GM21390 (cell line): Measurements from ENCODE around the gene NT5DC1.
"Not testable (repeated sequence)": the region's sequence is repeated elsewhere in the genome, so short reads cannot be mapped to it uniquely, and the experiment has no call there.

Experiments
- ATAC-seq: cut with Tn5 transposase; IDR thresholded peaks from one replicate; pipeline ENCODE4 v1.9.1; 2021; ENCODE audit not compliant: unreplicated experiment

NT5DC1 gene

DNA sequence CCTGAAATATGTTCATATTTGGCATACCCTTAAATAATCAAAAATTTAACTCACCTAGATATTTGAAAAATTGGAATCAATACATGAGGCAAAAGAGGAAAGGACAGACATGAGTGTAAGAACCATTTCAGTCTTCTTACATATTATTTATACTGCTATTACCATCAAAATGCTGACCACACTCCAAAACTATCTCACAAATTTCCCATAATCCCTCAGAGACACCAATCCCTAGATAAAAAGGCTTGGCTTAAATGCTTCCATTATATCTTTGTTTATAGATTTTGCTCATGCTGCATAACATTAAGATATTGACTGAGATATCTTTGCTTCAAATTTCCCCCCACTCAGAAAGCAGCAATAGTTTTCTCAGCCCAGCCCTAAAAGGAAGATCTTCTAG, 11.7 kb upstream of the NT5DC1 start:
- ATAC-seq = no peak

DNA sequence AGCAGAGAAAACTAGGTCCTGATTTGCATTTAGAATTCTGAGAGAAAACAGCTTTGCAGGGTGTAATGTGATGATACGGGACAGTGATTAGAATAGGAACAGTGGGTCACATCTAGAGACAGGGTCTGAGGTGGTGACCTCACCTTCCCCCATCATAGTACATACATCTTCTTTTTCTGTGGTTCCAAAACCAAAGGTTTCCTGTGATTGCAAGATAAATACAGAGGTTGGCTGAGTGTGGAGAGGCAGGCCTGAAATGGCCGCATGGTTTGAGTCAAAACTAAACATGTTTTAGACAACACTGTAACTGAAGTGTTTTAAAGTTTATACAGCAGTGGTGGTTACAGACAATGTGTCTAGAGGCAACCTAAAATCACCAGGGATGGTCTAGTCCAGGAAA, 10.4 kb upstream of the NT5DC1 start:
- ATAC-seq = peak; percentile 56

DNA sequence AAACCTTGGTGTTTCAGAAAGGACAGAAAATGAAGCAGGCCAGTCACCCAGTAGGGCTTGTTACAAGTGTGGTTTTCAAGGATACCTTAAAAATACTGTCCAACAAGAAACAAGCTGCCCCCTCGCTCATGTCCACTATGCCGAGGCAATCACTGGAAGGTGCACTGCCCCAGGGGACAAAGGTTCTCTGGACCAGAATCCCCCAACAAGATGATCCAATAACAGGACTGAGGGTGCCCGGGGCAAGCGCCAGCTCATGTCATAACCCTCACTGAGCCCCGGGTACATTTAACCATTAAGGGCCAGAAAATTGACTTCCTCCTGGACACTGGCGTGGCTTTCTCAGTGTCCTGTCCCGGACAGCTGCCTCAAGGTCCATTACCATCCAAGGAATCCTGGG, 6.6 kb upstream of the NT5DC1 start:
- ATAC-seq = no peak

DNA sequence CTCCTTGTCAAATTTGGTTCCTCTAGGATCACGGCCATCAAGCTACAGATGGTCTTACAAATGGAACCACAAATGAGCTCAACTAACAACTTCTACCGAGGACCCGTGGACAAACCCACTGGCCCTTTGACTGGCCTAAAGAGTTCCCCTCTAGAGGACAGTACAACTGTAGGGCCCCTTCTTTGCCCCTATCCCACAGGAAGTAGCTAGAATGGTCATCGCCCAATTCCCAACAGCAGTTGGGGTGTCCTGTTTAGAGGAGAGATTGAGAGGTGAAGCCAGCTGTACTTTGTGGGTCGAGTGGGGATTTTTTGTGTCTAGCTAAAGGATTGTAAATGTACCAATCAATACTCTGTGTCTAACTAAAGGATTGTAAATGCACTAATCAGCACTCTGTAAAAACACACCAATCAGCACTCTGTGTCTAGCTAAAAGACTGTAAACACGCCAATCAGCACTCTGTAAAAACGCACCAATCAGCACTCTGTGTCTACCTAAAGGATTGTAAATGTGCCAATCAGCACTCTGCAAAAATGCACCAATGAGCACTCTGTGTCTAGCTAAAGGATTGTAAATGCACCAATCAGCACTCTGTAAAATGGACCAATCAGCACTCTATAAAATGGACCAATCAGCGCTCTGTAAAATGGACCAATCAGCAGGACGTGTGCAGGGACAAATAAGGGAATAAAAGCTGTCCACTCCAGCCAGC, 4.4 kb upstream of the NT5DC1 start:
- not testable (repeated sequence) for ATAC-seq

DNA sequence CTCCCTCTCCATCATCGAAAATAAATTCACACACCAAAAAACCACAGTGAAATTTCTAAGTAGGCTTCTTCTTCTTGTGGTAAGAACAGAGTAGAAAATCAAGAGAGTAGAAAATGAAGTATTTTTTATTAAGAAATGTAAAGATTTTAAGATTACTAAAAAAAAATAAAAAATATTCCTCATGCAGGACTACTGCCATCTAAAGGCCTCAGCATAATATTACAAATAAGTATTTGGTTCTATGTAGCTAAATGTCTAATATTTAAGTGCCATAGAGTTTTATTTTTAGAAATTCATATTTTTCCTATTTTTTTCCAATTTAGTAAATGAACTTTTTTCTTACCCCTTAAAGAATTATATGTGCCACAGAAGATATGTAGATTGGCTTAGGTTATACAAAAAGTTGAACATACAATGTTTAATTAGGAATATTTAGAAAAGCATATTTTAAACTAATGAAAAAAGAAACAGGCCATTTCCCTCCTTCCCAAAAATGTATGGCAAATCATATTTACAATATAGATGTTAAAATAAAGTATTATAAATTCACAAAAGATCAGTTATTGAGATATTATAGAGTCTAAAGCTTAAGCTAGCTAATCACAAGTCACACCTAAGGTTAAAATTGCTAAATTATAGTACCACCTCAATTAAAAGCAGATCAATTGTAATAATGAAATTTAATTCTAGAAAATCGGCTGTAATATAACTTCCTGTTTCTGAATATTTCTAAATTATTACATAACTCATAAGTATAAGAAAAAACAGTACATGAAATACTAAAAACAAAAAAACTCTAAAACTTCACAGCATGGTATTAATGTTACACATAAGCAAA, 3.5 kb upstream of the NT5DC1 start:
- ATAC-seq = no peak

DNA sequence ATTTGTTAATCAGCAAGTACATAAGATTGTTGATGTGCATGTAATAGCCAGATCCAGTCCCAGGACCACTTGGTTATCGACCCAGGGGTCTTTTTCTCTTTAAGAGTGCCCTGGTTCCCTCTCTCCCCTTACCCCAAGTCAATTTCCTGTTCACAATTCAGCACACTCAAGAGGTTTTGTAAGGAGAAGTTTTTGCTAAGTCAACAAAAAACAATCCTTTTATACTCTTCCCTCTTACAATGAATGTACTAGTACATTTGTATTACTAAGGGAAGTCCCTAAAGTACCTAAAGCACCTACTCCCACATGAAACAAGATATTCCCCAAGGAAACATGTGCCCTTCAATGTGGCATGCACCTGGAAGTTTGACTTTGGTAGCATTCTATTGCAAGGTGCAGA, 1.6 kb upstream of the NT5DC1 start:
- ATAC-seq = no peak

DNA sequence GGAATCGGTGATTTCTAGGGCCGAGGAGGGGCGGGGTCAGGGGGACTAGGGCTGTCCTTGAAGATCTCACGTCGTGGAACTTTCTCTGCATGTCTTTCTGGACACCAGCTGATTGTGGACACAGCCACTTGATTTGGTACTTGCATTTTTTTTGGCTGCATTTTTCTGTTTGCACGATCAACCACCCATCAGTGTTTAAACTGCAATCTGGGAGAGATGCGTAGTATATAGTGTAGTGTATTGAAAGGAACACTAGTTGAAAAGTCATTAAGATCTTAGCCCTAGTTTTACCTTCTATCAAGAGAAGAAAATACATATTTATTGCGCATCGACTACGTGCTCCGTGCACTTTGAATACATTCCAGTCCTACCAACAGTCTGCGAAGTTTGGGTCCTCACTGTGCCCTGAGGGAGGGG, 657 bp downstream of the NT5DC1 start:
- ATAC-seq = no peak

DNA sequence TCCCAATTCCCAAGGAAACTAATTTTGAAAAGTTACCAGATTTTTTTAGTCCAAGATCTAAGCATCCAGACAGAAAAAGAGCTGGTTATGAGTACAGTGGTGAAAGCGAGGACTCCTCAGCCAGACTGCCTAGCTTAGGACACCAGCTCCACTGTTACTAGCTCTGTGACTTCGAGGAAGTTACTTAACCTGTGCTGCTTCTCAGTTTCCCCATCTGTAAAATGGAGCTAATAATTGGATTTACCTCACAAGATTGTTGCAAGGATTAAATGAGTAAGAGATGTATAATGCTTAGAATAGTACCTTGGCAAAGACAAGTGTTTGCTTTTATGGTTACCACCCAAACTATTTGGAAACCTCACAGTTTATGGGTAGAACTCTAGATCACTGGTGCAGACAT, 1.1 kb downstream of the NT5DC1 start:
- no peak for ATAC-seq

DNA sequence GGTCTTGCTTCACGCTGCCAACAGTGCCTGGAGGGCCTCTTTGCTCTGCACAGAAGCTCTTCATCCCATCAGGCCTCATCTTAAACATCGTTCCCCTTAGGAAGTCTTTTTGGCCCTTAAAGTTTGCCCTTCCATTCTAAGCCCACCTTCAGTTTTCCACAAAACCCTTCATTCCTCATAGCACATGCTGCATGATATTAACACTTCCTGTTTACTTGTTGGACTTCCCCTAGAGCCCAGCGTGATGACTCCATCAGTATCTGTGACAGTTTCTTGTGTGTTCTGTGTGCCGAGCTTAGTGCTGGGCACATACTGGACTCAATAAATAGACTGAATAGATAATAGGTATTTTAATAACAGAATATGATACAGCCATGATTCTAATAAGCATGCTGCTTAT, 2.2 kb downstream of the NT5DC1 start:
- no peak for ATAC-seq

DNA sequence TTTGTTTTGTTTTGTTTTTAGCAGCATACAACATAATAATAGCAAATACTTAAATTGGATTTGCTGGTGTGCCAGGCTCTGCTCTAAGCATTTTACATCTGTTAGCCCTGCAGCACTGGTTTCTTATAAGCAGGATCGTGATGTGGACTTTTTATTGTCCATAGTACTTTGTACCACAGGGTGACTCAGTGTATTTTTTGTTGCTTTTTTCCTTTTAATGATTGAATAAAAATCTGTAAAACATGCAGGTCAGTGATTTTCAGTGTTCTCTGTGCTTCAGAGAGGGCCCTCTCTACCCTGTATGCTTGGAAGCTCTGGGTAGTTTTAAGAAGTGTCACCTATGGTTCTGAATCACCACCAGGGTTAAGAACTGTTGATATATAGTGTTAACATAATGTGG, 4.0 kb downstream of the NT5DC1 start:
- ATAC-seq = no peak

DNA sequence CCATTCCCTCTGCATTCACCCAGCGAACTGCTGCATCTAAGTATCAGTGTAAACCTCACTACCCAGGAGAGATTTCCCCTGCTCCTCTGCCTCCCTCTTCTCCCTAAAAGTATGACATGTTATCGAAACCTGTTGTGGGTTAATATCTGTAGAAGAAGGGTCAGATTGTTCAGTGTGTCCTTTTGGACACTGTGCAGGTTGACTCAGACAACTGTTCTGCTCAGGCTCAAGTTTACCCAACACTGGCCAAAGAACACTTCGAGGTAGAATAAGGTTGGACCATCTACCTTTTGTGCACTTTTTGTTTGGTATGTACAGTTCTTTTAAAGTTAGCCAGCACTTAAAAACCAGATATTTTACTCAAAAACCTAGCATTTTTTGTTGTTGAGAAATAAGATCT, 4.6 kb downstream of the NT5DC1 start:
- no peak for ATAC-seq

DNA sequence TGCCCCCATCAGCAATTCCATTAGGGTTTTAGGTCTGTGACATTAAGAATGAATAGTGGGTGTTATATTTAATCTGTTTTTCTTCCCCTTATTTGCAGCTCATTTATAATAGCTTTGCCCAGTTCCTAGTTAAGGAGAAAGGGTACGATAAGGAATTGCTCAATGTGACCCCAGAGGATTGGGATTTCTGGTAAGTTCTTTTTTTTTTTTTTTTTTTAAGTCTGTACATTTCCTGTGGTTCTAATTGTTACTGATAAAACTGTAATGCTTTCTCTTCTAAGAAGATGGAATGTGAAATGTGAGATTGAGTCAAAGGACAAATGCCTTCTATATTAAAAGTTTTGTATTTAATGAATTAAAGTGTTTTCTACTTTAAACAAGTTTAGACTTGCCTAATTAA, 5.5 kb downstream of the NT5DC1 start:
- no peak for ATAC-seq

DNA sequence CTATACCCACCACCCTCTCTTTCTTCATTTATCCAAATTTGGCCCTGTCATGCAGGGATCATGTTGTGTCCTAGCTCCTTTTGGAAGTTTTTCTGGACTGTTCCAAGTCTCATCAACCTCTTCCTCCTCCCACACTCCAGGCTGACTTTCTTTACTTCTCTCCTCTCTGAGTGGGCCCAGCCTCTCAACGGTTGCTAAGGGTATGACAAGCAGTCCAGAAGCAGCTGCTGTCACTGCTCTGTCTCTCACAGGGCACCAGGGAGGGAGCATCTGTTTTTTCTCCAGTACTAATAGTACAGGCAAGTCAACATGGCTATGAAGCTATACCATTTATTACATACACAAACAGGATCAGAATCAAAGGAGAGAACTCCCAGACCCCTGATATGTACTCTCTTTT, 8.2 kb downstream of the NT5DC1 start:
- ATAC-seq = no peak

DNA sequence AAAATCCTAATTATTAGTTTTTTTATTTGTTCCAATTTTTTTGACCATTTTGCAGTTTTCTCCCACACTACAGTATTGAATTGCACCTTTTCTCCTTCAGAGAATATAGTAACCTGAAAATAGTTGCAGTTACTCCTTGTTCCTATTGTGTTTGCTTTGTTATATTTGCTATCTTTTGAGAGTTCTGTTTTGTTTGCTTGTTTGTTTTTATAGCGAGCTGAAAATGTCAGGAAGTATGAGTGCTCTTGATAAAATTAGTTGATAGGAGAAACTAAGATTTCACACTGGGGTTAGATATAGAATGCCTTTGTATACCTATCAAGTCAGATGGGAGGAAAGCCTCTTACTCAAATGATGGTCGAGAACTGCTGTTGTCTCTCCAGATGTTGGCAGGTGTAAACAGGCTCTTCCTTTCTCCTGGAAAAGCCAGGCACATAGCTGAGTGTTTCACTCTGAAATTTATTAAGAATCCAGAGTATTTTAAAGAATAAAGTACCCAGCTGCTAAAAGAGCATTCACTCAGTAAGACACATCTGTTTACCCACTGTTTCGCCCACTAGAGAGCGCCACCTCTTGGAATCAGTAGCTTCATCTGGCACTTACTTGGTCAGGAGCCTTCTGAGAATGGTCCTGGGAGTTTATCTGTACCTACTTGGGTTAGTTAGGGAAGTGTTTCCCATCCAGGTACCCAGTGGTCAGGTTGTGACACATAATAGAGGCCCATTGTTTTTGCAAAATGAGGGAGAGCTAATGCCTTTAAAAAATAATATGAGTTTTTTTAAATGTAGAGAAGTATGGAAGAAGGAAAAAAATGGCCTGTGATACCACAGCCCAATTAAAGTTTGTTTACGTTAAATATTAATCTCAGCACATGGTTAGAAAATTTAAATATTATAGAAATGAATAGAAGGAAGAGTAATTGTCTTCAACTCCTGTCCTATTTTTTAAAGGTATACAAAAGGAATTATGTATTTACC, 11.2 kb downstream of the NT5DC1 start:
- peak; percentile 83 for ATAC-seq

DNA sequence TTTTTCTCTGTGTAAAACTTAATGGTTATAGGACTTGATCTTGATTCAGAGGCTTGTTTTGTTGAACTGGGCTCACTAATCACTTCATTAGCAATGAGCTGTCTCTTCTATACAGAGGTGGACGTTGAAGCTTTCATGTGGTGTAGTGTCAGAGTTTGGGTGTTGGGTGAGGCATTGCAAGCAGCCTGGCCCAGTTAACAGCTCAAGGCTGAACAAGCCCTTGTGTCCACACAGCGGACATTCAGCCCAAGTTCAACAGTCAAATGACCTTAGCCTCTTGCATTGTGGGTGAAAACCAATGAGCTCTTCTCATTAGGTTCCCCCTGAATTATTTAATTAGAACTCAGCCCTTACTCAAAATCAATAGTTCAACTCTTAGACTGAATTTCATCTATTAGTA, 12.7 kb downstream of the NT5DC1 start:
- ATAC-seq = no peak

DNA sequence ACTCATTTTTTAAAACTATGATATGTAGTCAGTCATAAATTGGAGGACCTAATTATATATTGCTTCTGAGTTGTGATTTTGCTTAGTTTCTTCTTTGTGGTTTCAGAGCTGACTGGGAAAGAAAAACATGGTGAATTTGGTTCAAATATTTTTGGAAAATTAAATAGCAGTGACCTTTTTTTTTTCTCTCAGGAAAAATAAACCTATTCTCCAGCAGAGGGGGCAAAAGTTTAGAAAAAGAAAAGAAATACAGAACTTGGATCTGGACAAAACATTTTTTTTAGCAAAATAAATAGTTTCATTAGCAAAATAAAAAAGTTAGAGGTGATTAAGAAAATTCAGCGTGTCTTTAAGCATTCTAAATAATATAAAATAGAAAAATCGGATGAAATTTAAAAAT, 15.1 kb downstream of the NT5DC1 start:
- no peak for ATAC-seq

DNA sequence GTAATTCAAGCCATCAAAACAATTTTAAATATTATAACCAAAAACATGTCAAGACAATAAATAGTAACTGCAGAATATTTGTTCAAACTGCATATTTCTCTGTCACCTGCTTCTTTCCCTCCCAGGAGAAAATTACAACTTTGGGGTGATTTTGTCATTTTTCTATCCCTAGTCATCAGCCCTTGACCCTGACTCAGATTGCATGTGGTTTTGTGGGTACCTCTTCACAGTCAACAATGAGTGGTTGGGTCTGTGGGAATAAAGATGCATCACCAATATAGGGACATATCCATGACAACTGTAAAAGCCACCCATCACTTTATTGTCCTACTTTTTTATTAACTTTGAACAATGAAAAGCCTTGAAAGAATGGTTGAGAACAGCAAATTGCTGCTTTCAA, 18.0 kb downstream of the NT5DC1 start:
- no peak for ATAC-seq

DNA sequence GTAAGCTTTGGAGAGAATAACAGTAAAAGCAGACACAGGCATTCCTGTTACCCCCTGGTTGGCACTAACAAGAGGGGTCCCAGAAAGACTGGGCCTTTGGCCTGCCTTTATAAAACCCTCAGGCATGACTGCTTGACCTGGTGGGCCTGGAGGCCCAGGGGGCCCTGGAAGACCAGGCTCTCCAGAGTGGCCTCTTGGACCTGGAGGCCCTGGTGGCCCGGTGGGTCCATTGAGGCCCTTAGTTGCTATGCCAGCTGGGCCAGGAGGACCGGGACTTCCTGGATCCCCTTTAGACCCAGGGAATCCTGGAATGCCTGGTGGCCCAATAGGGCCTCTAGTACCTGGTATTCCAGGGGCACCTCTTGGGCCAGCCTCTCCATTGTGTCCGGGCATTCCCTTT, 19.8 kb downstream of the NT5DC1 start:
- ATAC-seq = no peak

DNA sequence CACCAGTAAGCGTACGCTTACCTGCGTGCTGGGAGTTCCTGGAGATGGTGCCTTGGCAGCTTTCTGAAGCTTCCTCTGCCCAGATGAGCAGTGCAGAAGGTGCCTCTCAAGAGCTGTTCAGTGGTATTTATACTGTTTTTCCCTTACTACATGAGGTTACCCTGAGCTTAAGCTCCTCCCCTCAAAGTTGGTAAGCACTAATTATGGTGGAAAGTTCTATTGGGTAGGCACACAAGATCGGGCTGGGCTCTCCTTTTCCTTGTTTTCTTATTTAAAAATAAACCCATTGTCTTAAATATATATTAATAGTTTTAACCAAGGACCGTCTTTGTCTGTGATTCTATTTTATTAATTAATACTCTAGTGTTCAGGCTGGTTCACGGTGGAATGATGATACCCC, 25.4 kb downstream of the NT5DC1 start, which contains the start of gene COL10A1:
Gene COL10A1, minus strand, starts transcription at position 101 of the 400 bp plus-strand sequence. CDS start 640 bp downstream, outside the sequence.
- ATAC-seq = no peak

DNA sequence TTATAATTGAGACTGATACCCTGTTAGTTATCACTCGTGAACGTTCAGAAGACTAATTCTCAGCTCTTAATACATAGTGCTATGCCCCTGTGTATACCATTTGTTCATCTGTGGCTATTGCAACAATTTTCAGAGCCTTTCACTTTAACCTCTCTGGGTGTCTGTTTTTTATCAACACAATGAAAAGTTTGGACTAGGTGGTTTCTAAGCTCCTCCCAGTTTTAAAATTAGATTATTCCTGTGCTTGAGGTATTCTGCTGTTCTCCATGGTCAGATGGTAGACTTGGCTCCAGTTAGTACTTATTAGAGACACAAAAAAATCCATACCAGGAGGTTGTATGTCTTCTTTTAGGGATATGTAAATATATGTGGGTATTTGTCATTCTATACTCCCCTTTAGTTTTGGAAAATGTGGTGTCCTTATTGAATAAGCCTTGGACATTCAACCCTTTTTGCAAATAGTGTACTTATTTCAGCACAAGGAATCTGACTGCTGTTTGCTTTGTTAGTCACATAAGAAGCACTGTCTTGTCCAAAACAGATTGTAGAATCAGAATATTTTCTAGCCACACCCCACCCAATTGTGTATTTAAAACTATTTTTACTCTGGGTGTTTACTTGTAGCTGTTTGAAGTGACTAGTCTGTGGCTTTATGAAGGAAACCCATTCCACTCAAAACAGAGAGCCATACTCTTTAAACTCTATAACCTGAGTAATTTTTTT, 27.3 kb downstream of the NT5DC1 start:
- ATAC-seq = no peak

DNA sequence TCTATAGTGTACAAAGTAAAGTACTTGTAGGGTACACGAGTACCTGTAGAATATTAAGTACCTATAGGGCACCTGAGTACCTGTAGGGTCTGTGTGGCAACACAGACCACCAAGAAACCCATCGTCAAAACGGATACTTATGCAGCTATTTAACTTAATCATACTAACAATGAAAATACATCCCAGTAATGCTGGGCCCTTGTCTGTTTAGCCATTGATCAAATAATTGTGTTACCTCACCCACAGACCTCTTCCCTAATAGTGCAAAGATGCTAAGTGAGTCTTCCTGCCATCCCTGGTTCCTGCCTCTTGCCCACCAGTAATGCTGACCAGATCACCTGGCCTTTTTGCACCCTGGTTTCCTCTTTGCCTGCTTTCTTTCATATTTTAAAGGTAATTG, 32.8 kb downstream of the NT5DC1 start:
- ATAC-seq = no peak
